Measurements from ENCODE around the gene AK8. TPM values are rescaled to one million over a fixed set of nuclear protein-coding genes. Genes with fewer than 3 reads are reported as not detected.

The AK8 gene
- total RNA-seq, 6 donors from 2014 or later = 0.44 to 8.4 (median 3.6) TPM

DNA sequence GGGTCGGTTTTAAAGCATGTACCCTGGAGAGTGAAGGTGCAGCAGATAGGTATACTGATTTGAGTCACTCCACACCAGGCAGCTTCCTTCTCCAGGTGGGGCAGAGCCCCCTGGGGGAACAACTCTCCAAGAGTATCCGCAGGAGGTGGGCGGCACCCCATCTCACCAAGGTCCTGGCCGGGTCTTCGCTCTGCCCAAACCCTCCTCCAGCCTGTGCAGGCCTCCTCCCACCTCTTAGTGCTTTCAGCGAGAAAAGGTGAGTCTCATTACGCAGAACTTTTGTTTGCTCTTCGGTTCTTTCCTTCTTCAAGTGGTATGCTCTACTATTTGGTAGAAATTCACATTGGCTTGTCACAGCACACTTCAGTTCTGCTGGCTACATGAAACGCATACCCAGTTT lies 14.3 kb upstream of the AK8 start:
- TF ChIP-seq, protein P1, sequence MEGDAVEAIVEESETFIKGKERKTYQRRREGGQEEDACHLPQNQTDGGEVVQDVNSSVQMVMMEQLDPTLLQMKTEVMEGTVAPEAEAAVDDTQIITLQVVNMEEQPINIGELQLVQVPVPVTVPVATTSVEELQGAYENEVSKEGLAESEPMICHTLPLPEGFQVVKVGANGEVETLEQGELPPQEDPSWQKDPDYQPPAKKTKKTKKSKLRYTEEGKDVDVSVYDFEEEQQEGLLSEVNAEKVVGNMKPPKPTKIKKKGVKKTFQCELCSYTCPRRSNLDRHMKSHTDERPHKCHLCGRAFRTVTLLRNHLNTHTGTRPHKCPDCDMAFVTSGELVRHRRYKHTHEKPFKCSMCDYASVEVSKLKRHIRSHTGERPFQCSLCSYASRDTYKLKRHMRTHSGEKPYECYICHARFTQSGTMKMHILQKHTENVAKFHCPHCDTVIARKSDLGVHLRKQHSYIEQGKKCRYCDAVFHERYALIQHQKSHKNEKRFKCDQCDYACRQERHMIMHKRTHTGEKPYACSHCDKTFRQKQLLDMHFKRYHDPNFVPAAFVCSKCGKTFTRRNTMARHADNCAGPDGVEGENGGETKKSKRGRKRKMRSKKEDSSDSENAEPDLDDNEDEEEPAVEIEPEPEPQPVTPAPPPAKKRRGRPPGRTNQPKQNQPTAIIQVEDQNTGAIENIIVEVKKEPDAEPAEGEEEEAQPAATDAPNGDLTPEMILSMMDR (IDR thresholded peaks at IDR 0.05) = no peak
- no peak for TF ChIP-seq POLR2AphosphoS5 (IDR thresholded peaks at IDR 0.05)
- TF ChIP-seq POLR2A (IDR thresholded peaks at IDR 0.05) = no peak
- no peak for TF ChIP-seq EP300 (IDR thresholded peaks at IDR 0.05)
- Histone ChIP-seq H3K27me3 (no peaks in the 10 kb centered on the region), H3K27ac (no peak overlapping the region), H3K4me3 (no peak overlapping the region), H3K9me3 (no peaks in the 10 kb centered on the region), H3K36me3 (peaks cover 10 to 47% (median 28%) of the 10 kb centered on the region in 4 donors), H3K4me1 (peaks cover 0 to 32% (median 11%) of the 10 kb centered on the region in 4 donors)
- ATAC-seq (ENCODE audit: low FRiP score in 2 of 2) (peak in 1 of 2 donors; percentile 77), DNase-seq (peak; percentile 13 to 46)
- WGBS, 2 donors = 69 to 74% methylated on average over 9 of the region's 9 CpGs

DNA sequence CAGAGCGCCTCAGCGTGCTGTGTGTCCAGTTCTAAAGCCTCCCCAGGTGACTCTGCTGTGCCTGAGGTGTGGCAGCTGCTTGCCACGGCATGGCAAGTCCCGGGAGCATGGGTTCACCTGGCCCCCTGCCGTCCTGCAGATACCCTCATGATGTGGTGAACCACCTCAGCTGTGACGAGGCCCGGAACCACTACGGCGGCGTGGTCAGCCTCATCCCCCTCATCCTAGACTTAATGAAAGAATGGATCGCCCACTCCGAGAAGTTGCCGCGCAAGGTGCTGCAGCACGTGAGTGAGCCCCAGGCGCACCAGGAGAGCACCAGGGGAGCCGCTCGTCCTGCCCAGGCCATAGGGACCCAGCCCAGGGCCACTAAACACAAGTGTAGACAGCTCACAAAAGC lies 10.1 kb upstream of the AK8 start:
- Histone ChIP-seq H3K36me3 (peaks cover 0 to 13% (median 5%) of the 10 kb centered on the region in 4 donors), H3K4me3 (no peak overlapping the region), H3K27ac (no peak overlapping the region), H3K9me3 (no peaks in the 10 kb centered on the region), H3K27me3 (no peaks in the 10 kb centered on the region), H3K4me1 (peaks cover 0 to 13% (median 3%) of the 10 kb centered on the region in 4 donors)
- DNase-seq (peak in 1 of 2 donors; percentile 57), ATAC-seq (ENCODE audit: low FRiP score in 2 of 2) (no peak)
- TF ChIP-seq POLR2A (IDR thresholded peaks at IDR 0.05) (no peak), POLR2AphosphoS5 (IDR thresholded peaks at IDR 0.05) (no peak), EP300 (IDR thresholded peaks at IDR 0.05) (no peak)
- TF ChIP-seq, protein P1 (IDR thresholded peaks at IDR 0.05) = no peak
- WGBS, 2 donors = 95 to 97% methylated on average over 14 to 18 of the region's 18 CpGs

DNA sequence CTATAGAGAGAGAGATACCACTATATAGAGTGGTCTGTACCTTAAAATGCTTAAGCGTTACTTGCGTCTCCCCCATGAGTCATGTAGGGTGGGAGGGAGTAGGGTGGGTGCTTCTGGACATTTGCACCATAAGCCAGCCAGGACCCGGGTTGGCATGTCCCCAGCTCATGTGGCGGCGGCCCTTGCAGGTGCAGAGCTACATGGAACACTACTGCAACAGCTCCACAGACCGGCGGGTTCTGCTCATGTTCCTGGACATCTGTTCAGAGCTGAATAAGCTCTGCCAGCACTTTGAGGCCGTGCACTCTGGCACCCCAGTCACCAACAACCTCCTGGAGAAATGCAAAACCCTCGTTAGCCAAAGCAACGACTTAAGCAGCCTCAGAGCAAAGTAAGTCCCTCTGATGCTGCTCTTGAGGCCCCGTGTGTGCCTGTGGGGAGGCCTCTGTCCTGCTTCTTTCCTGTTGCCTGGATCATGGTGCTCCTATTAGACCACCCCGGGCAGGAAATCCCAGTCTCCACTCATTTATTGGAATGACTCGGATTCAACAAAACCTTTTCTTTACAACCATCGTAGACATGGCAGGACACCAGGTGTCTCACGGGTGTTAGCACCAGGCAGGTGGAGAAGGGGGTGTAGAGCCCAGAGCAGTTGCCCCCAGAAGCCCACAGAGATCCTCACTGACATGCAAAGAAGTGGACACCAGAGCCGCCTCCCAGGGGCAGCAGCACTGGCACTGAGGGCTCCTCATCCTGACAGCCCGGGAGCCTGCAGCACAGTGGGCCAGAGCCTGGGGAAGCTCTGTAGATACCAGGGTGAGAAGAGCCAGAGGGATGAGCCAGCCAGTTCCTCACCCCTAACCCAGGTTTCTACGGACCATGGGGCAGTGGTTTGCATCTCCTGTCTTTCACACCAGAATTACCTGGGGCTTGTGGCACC lies 9.4 kb upstream of the AK8 start:
- H3K27ac ChIP-seq = no peak overlapping the region
- no peak overlapping the region for H3K4me3 ChIP-seq
- peaks cover 0 to 7% (median 3%) of the 10 kb centered on the region in 4 donors for H3K4me1 ChIP-seq
- no peaks in the 10 kb centered on the region for H3K27me3 ChIP-seq
- H3K9me3 ChIP-seq = no peaks in the 10 kb centered on the region
- peaks cover 0 to 13% (median 5%) of the 10 kb centered on the region in 4 donors for H3K36me3 ChIP-seq
- no peak for DNase-seq
- ATAC-seq (ENCODE audit: low FRiP score in 2 of 2) = no peak
- TF ChIP-seq POLR2AphosphoS5 (IDR thresholded peaks at IDR 0.05) = no peak
- TF ChIP-seq, protein P1 (IDR thresholded peaks at IDR 0.05) = no peak
- no peak for TF ChIP-seq POLR2A (IDR thresholded peaks at IDR 0.05)
- no peak for TF ChIP-seq EP300 (IDR thresholded peaks at IDR 0.05)
- WGBS, 2 donors = 85 to 94% methylated on average over 11 to 15 of the region's 18 CpGs

DNA sequence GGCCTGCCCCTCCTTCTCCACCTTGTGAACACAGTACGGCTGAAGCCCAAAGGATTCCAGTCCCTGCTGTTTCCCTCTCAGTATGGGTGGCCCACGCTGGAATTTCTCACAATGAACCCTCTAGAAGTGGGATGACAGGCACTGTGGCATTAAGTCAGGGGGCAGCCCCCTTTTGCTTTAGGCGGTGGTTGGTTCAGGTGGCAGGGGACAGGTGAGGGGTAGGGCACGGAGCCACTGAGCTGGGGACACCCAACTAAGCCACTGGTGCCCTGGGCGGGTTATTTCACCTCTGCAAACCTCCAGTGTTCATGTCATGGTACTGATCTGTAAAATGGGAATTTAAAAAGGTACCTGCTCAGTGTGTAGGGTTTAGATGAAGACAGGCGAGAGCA lies 8.2 kb upstream of the AK8 start:
- Histone ChIP-seq H3K4me3 (no peak overlapping the region), H3K9me3 (no peaks in the 10 kb centered on the region), H3K27ac (no peak overlapping the region), H3K36me3 (peaks cover 0 to 11% (median 4%) of the 10 kb centered on the region in 4 donors), H3K27me3 (no peaks in the 10 kb centered on the region), H3K4me1 (no peaks in the 10 kb centered on the region)
- ATAC-seq (ENCODE audit: low FRiP score in 2 of 2) = no peak
- 88 to 90% methylated on average over 6 of the region's 6 CpGs for WGBS, 2 donors
- TF ChIP-seq, protein P1 (IDR thresholded peaks at IDR 0.05) = no peak
- TF ChIP-seq POLR2AphosphoS5 (IDR thresholded peaks at IDR 0.05) (no peak), POLR2A (IDR thresholded peaks at IDR 0.05) (no peak), EP300 (IDR thresholded peaks at IDR 0.05) (no peak)
- DNase-seq = no peak
